GM12878 (cell line): ENCODE data around the gene MTA3. TPM values are rescaled to one million over a fixed set of nuclear protein-coding genes. Genes with fewer than 3 reads are reported as not detected.

Experiments used
- ATAC-seq: fragments of 200-7000 bp; cut with Tn5 transposase; 3 replicates; pipeline ENCODE4 v1.9.1; 2020; ENCODE audit warnings: mild to moderate bottlenecking, moderate library complexity
- BruUV-seq: library from RNA; stranded (reverse); fragments of 400-500 nt; replicated peaks from 2 replicates; lab custom pipeline; 2021; lab: Mats Ljungman, UMichigan
- CTCF ChIA-PET: fragments of 300-600 bp; sonication (Branson Sonifier 250); formaldehyde crosslinking; extraction: SDS; loops from one replicate; lab custom pipeline; 2021; ENCODE audit warnings: inconsistent platforms; lab: Yijun Ruan, JAX
- POLR2A ChIA-PET: fragments of 350-600 bp; formaldehyde crosslinking; extraction: SDS; loops from one replicate; lab custom pipeline; 2021; ENCODE audit warnings: inconsistent platforms; lab: Charles Lee
- RAD21 ChIA-PET: fragments of 300-600 bp; sonication (Branson Sonifier 250); formaldehyde crosslinking; loops from one replicate; lab custom pipeline; 2023; ENCODE audit warnings: antibody characterized with exemption; ENCODE audit not compliant: unreplicated experiment; lab: Charles Lee
- SMC1A ChIA-PET: fragments of 300-600 bp; sonication (Branson Sonifier 250); formaldehyde crosslinking; loops from one replicate; lab custom pipeline; 2023; ENCODE audit not compliant: unreplicated experiment, uncharacterized antibody; lab: Charles Lee
- DNase-seq: peaks from one replicate; pipeline ENCODE4 v3.0.0-alpha.2; 2011; ENCODE audit warnings: low read depth, low spot score
- FAIRE-seq: peaks from 3 replicates; lab custom pipeline; 2011; peaks lifted over from hg19 to GRCh38; lab: Jason Lieb, UNC
- H2AFZ ChIP-seq: 2 replicates; pipeline ENCODE4 v1.6.0; 2011; ENCODE audit warnings: low read depth, low read length, control low read depth; ENCODE audit not compliant: control insufficient read depth
- H3K27ac ChIP-seq: 2 replicates; pipeline ENCODE4 v1.5.1; 2011; ENCODE audit warnings: control low read depth; ENCODE audit not compliant: control insufficient read depth, insufficient read depth
- H3K27me3 ChIP-seq, 2 experiments: replicated peaks in 1 of 2; 2 replicates each; pipeline versions ENCODE4 v1.6.0 to v1.6.1; 2011; ENCODE audit warnings: low read length in 1 of 2; ENCODE audit not compliant: control insufficient read depth in 2 of 2, insufficient read depth in 2 of 2
- H3K36me3 ChIP-seq, 2 experiments: 2 replicates each; pipeline ENCODE4 v1.5.1; 2011; ENCODE audit warnings: low read length in 1 of 2; ENCODE audit not compliant: control insufficient read depth in 2 of 2, insufficient read depth in 2 of 2
- H3K4me1 ChIP-seq: 2 replicates; pipeline ENCODE4 v1.6.1; 2011; ENCODE audit warnings: mild to moderate bottlenecking, low read length, moderate library complexity, mixed read lengths; ENCODE audit not compliant: control insufficient read depth, insufficient read depth
- H3K4me2 ChIP-seq: 2 replicates; pipeline ENCODE4 v1.6.0; 2011; ENCODE audit warnings: control low read depth; ENCODE audit not compliant: control insufficient read depth, insufficient read depth
- H3K4me3 ChIP-seq: fragments of 200-600 bp; sonication (generic); 2 replicates; pipeline ENCODE4 v1.5.1; 2016
- H3K79me2 ChIP-seq: 2 replicates; pipeline ENCODE4 v1.6.0; 2011; ENCODE audit warnings: low read length; ENCODE audit not compliant: control insufficient read depth, insufficient read depth
- H3K9ac ChIP-seq: 2 replicates; pipeline ENCODE4 v1.8.0; 2011; ENCODE audit warnings: low read length, control low read depth, mixed read lengths; ENCODE audit not compliant: control insufficient read depth, insufficient read depth
- H3K9me3 ChIP-seq: replicated peaks from 3 replicates; pipeline ENCODE4 v1.5.1; 2011; ENCODE audit warnings: mild to moderate bottlenecking, low read length; ENCODE audit not compliant: control insufficient read depth, insufficient read depth
- H4K20me1 ChIP-seq: 2 replicates; pipeline ENCODE4 v1.6.0; 2011; ENCODE audit not compliant: control insufficient read depth, insufficient read depth
- ASH2L ChIP-seq: fragments of 300-600, 200-600 bp; sonication (generic); IDR thresholded peaks from 2 replicates; pipeline ENCODE4 v1.6.1; 2017; ENCODE audit warnings: low read depth, mild to moderate bottlenecking, borderline replicate concordance
- BACH1 ChIP-seq: fragments of 450-650 bp; IDR thresholded peaks from 2 replicates; pipeline ENCODE4 v1.6.1; 2017; ENCODE audit warnings: mild to moderate bottlenecking, borderline replicate concordance
- BCL11A ChIP-seq: IDR thresholded peaks from 2 replicates; pipeline ENCODE4 v1.6.1; 2011; ENCODE audit warnings: low read depth, low read length
- JUNB ChIP-seq: IDR thresholded peaks from 2 replicates; pipeline ENCODE4 v1.6.1; 2016; ENCODE audit warnings: antibody characterized with exemption, mild to moderate bottlenecking
- LARP7 ChIP-seq: fragments of 450-650 bp; IDR thresholded peaks from 2 replicates; pipeline ENCODE4 v1.6.1; 2017; ENCODE audit warnings: mild to moderate bottlenecking
- MXI1 ChIP-seq: fragments of 150-350 bp; IDR thresholded peaks from 2 replicates; pipeline ENCODE4 v1.6.1; 2011; ENCODE audit warnings: low read depth, mild to moderate bottlenecking, inconsistent platforms, low read length, improper control_type of control experiment
- NFYB ChIP-seq: IDR thresholded peaks from 2 replicates; pipeline ENCODE4 v1.6.1; 2011; ENCODE audit warnings: low read depth, mild to moderate bottlenecking, low read length, improper control_type of control experiment, moderate library complexity; ENCODE audit not compliant: insufficient read depth
- POLR2AphosphoS2 ChIP-seq: IDR thresholded peaks from 2 replicates; pipeline ENCODE4 v1.6.1; 2011; ENCODE audit warnings: low read depth, mild to moderate bottlenecking, low read length, improper control_type of control experiment, moderate library complexity
- RB1 ChIP-seq: fragments of 450-650 bp; formaldehyde crosslinking; IDR thresholded peaks from 2 replicates; pipeline ENCODE4 v1.6.1; 2017; ENCODE audit warnings: mild to moderate bottlenecking, borderline replicate concordance
- RBBP5 ChIP-seq: fragments of 200-600 bp; sonication (generic); conservative IDR thresholded peaks from 2 replicates; pipeline ENCODE4 v1.6.1; 2016
- SREBF2 ChIP-seq: IDR thresholded peaks from 2 replicates; pipeline ENCODE4 v1.6.1; 2012; ENCODE audit warnings: mild to moderate bottlenecking, low read length
- STAT1 ChIP-seq: fragments of 450-650 bp; conservative IDR thresholded peaks from 2 replicates; pipeline ENCODE4 v1.6.1; 2014; ENCODE audit warnings: antibody characterized with exemption, mild to moderate bottlenecking
- SUPT20H ChIP-seq: IDR thresholded peaks from 2 replicates; pipeline ENCODE4 v1.6.1; 2011; ENCODE audit warnings: low read depth, mild to moderate bottlenecking, low read length, moderate library complexity, borderline replicate concordance; ENCODE audit not compliant: control insufficient read depth
- TARDBP ChIP-seq: IDR thresholded peaks from 2 replicates; pipeline ENCODE4 v1.6.1; 2016; ENCODE audit warnings: borderline replicate concordance
- TCF12 ChIP-seq: IDR thresholded peaks from 2 replicates; pipeline ENCODE4 v1.6.1; 2011; ENCODE audit warnings: low read depth, mild to moderate bottlenecking, low read length
- WGBS: methylation state at CpG from one replicate; pipeline ENCODE4 v1.1.6; 2016; ENCODE audit warnings: low lambda C conversion rate; ENCODE audit not compliant: insufficient replicate concordance, insufficient coverage; ENCODE audit errors: missing lambda C conversion rate; 5-methylcytosine and 5-hydroxymethylcytosine counted together
- in situ Hi-C: fragments of 300-500 bp; cut with MboI; formaldehyde crosslinking; loops from 9 replicates; pipeline ENCODE4 v1.14.3; 2018; ENCODE audit warnings: mixed read lengths
- intact Hi-C: fragments of 100-400 bp; cut with micrococcal nuclease; formaldehyde crosslinking; loops from one replicate; pipeline ENCODE4 v1.14.2; 2022; ENCODE audit not compliant: unreplicated experiment
- polyA plus RNA-seq, 11 experiments: library from polyadenylated mRNA; depleted of rRNA in 4 of 11; unstranded in 6 of 11; stranded (reverse) in 5 of 11; fragments of >200 nt; fragmentation: Nextera tagmentation in 4 of 11; fragmentation: Illumina TruSeq in 1 of 11; extraction: Ambion mirVana in 4 of 11; extraction: Trizol in 1 of 11; gene quantifications; 1 replicate in 1 of 11; 2 replicates in 10 of 11; pipeline versions ENCODE4 v1.2.1 to v1.2.3, GENCODE V29; 2011 to 2016; ENCODE audit warnings: inconsistent platforms in 2 of 11, missing spikeins in 2 of 11, low read depth in 1 of 11
- total RNA-seq, 4 experiments: library from RNA; depleted of rRNA in 3 of 4; stranded (reverse); fragments of >200 nt in 3 of 4; fragmentation: Illumina TruSeq in 1 of 4; extraction: Trizol in 1 of 4; gene quantifications; 2 replicates each; pipeline versions ENCODE4 v1.2.1 to v1.2.3, GENCODE V29; 2013 to 2021
- TF ChIP-seq, protein P1 (sequence below): IDR thresholded peaks from 2 replicates; pipeline ENCODE4 v1.6.1; 2011; ENCODE audit warnings: borderline replicate concordance, low read depth, mild to moderate bottlenecking, moderate library complexity, mixed read lengths, low read length; ENCODE audit not compliant: insufficient read depth; ENCODE audit errors: extremely low read length
- TF ChIP-seq, protein P2 (sequence below): IDR thresholded peaks from 2 replicates; pipeline ENCODE4 v1.6.1; 2012; ENCODE audit warnings: low read length, inconsistent platforms
- TF ChIP-seq, protein P3 (sequence below): fragments of 450-650 bp; IDR thresholded peaks from 2 replicates; pipeline ENCODE4 v1.6.1; 2017; ENCODE audit warnings: mild to moderate bottlenecking

The MTA3 gene
- total and polyA plus RNA-seq, 10 of the 15 experiments (the other 5 are each of a cell fraction or from before 2014, with no cell fraction given): 17.6 to 45.5 (median 26.5) TPM

DNA sequence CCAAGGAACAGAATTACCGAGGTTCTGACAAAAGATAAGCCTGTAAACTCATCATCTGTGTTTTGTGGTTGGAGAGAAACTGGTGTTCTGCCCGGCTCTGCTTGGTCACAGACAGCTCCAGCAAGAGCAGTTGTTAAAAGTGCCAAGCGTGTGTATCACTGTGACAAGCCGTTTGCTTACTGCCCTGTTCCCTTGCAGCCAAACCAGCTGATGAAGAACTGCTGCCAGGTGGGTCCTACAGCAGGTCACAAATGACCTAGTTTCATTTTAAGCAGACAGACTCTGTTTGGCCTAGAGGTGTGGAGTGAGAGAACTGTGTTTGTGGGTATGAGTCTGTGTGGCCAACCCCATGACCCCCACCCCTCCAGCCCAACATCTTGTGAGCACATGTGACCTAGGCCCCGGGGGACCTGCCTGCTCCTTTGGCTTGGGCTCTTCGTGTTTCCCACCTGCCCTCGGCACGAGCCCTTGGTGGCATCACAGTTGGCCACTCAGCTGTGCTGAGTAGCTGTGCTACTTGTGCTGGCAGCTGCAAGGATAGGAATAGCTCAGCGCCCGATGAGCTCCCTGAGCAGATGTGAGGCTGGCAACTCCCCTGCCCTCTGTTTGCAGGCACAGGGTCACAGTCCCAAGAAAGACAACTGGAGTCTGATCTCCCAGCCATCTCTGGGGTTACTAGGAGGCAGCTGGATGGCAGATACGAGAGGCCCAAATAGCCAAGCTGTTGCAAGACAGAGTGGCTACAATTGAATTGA is 185.8 kb downstream of the MTA3 start:
- H3K27ac ChIP-seq: peak overlapping the region; percentile 24
- ChIA-PET SMC1A (interaction anchor here (0.6 to 6.0 kb wide), 16 partner anchors 10 to 179 kb away, joined by 3 to 60 read pairs (median 4); partner anchors contain the start of gene HAAO), RAD21 (interaction anchor here (0.9 to 4.5 kb wide), 9 partner anchors 9 to 91 kb away, joined by 3 to 39 read pairs (median 6); no protein-coding TSS in a partner anchor), POLR2A (interaction anchor here (0.5 to 4.8 kb wide), 8 partner anchors 9 to 71 kb away, joined by 3 to 30 read pairs (median 5); no protein-coding TSS in a partner anchor), CTCF (interaction anchor here (0.9 to 1.8 kb wide), 9 partner anchors 12 to 90 kb away, joined by 3 to 9 read pairs (median 4); no protein-coding TSS in a partner anchor)
- peaks cover 52% of the 10 kb centered on the region for H3K4me1 ChIP-seq
- WGBS: 27% methylated on average over 11 of the region's 11 CpGs
- H2AFZ ChIP-seq: no peak overlapping the region; the same call in 1 of the 2 replicates
- H3K4me3 ChIP-seq: no peak overlapping the region
- 0 out of 2 replicates have a peak overlapping the region, but pooled peaks have one; percentile 7 for H3K9ac ChIP-seq
- peak overlapping the region; percentile 5 for H3K4me2 ChIP-seq
- no peaks in the 10 kb centered on the region for H4K20me1 ChIP-seq
- H3K27me3 ChIP-seq: no peaks in the 10 kb centered on the region
- intact Hi-C loops (loop anchor here (1.0 to 10.0 kb wide), 3 partner anchors 32 to 259 kb away; partner anchors contain the start of genes HAAO and KCNG3), in situ Hi-C loops (no loop called here)
- DNase-seq: peak; percentile 76
- no peaks in the 10 kb centered on the region for H3K9me3 ChIP-seq
- no TSS peak for BruUV-seq
- H3K36me3 ChIP-seq: no peaks in the 10 kb centered on the region
- H3K79me2 ChIP-seq: no peaks in the 10 kb centered on the region
- peak; percentile 80 for ATAC-seq
- peak; percentile 71 for FAIRE-seq
- TF ChIP-seq MXI1 (peak; percentile 62; the same call in 1 of the 2 replicates), SUPT20H (no peak), TCF12 (peak; percentile 82), RBBP5 (no peak), JUNB (no peak), TARDBP (no peak), STAT1 (no peak), POLR2AphosphoS2 (no peak), SREBF2 (no peak), RB1 (no peak), NFYB (no peak), ASH2L (no peak), LARP7 (no peak), BCL11A (no peak), BACH1 (no peak)
- TF ChIP-seq, protein P1, sequence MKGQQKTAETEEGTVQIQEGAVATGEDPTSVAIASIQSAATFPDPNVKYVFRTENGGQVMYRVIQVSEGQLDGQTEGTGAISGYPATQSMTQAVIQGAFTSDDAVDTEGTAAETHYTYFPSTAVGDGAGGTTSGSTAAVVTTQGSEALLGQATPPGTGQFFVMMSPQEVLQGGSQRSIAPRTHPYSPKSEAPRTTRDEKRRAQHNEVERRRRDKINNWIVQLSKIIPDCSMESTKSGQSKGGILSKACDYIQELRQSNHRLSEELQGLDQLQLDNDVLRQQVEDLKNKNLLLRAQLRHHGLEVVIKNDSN: peak; percentile 43
- TF ChIP-seq, protein P2, sequence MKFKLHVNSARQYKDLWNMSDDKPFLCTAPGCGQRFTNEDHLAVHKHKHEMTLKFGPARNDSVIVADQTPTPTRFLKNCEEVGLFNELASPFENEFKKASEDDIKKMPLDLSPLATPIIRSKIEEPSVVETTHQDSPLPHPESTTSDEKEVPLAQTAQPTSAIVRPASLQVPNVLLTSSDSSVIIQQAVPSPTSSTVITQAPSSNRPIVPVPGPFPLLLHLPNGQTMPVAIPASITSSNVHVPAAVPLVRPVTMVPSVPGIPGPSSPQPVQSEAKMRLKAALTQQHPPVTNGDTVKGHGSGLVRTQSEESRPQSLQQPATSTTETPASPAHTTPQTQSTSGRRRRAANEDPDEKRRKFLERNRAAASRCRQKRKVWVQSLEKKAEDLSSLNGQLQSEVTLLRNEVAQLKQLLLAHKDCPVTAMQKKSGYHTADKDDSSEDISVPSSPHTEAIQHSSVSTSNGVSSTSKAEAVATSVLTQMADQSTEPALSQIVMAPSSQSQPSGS: no peak
- TF ChIP-seq, protein P3, sequence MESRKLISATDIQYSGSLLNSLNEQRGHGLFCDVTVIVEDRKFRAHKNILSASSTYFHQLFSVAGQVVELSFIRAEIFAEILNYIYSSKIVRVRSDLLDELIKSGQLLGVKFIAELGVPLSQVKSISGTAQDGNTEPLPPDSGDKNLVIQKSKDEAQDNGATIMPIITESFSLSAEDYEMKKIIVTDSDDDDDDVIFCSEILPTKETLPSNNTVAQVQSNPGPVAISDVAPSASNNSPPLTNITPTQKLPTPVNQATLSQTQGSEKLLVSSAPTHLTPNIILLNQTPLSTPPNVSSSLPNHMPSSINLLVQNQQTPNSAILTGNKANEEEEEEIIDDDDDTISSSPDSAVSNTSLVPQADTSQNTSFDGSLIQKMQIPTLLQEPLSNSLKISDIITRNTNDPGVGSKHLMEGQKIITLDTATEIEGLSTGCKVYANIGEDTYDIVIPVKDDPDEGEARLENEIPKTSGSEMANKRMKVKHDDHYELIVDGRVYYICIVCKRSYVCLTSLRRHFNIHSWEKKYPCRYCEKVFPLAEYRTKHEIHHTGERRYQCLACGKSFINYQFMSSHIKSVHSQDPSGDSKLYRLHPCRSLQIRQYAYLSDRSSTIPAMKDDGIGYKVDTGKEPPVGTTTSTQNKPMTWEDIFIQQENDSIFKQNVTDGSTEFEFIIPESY: no peak
